WTC11 (cell line): Measurements from ENCODE around the gene FRYL. TPM values are rescaled to one million over a fixed set of nuclear protein-coding genes. Genes with fewer than 3 reads are reported as not detected.
"Not testable (repeated sequence)": the region's sequence is repeated elsewhere in the genome, so short reads cannot be mapped to it uniquely, and the experiment has no call there.

ENCODE experiments used
- ATAC-seq: fragments of 200-7000 bp; cut with Tn5 transposase; 2 replicates; pipeline ENCODE4 v1.10.0; 2021; ENCODE audit warnings: mild to moderate bottlenecking, moderate library complexity
- CTCF ChIA-PET: fragments of 300-600 bp; sonication (Branson Sonifier 250); formaldehyde crosslinking; loops from one replicate; lab custom pipeline; 2021; ENCODE audit warnings: antibody characterized with exemption; lab: Charles Lee
- POLR2A ChIA-PET: fragments of 350-600 bp; sonication (Branson Sonifier 250); formaldehyde crosslinking; loops from one replicate; lab custom pipeline; 2021; ENCODE audit warnings: antibody characterized with exemption; lab: Charles Lee
- DNase-seq: peaks from one replicate; pipeline ENCODE4 v3.0.0; 2021; ENCODE audit warnings: low spot score
- H3K27ac Mint-ChIP-seq: 2 replicates; pipeline ENCODE4 v1.8.0; 2021; ENCODE audit warnings: mixed read lengths
- H3K27me3 Mint-ChIP-seq: 2 replicates; pipeline ENCODE4 v1.8.0; 2021; ENCODE audit warnings: low read depth, mild to moderate bottlenecking, moderate library complexity, mixed read lengths
- H3K36me3 Mint-ChIP-seq: 2 replicates; pipeline ENCODE4 v1.8.0; 2021; ENCODE audit warnings: mixed read lengths
- H3K4me1 Mint-ChIP-seq: 2 replicates; pipeline ENCODE4 v1.8.0; 2022; ENCODE audit warnings: mixed read lengths
- H3K4me3 Mint-ChIP-seq: 2 replicates; pipeline ENCODE4 v1.8.0; 2021; ENCODE audit warnings: mild to moderate bottlenecking, moderate library complexity, mixed read lengths
- H3K9me3 Mint-ChIP-seq: 2 replicates; pipeline ENCODE4 v1.8.0; 2021; ENCODE audit warnings: mixed read lengths
- CDX4 ChIP-seq: fragments of 250-450 bp; sonication (Bioruptor Pico); IDR thresholded peaks from 2 replicates; pipeline ENCODE4 v1.9.0; 2021; ENCODE audit warnings: moderate library complexity, mild to moderate bottlenecking, inconsistent platforms, borderline replicate concordance
- EMX1 ChIP-seq: fragments of 250-450 bp; sonication (Bioruptor Pico); IDR thresholded peaks from 2 replicates; pipeline ENCODE4 v1.8.0; 2021; ENCODE audit warnings: mild to moderate bottlenecking
- NR2C2 ChIP-seq: sonication (generic); formaldehyde crosslinking; IDR thresholded peaks from 2 replicates; pipeline ENCODE4 v1.8.0; 2022; ENCODE audit warnings: mild to moderate bottlenecking, missing genetic modification reagents
- STAT6 ChIP-seq: sonication (generic); formaldehyde crosslinking; conservative IDR thresholded peaks from 2 replicates; pipeline ENCODE4 v1.8.1; 2023; ENCODE audit warnings: mild to moderate bottlenecking, low read depth, missing genetic modification reagents, moderate library complexity
- ZMAT4 ChIP-seq: fragments of 250-450 bp; sonication (Bioruptor Pico); IDR thresholded peaks from 2 replicates; pipeline ENCODE4 v1.9.0; 2021; ENCODE audit warnings: mild to moderate bottlenecking
- total RNA-seq: library from RNA; stranded (reverse); gene quantifications from 3 replicates; pipeline ENCODE4 v1.2.3, GENCODE V29; 2021
- TF ChIP-seq, protein P1 (sequence below): fragments of 250-450 bp; sonication (Bioruptor Pico); IDR thresholded peaks from 2 replicates; pipeline ENCODE4 v1.8.0; 2021; ENCODE audit warnings: mild to moderate bottlenecking
- TF ChIP-seq, protein P2 (sequence below): sonication (generic); formaldehyde crosslinking; IDR thresholded peaks from 2 replicates; pipeline ENCODE4 v1.8.1; 2022; ENCODE audit warnings: mild to moderate bottlenecking, moderate library complexity, missing genetic modification reagents

The FRYL gene
- total RNA-seq, 1 experiment from 2014 or later = 38.7 TPM

GRCh38 chr4:48683784-48684666 lies 96.1 kb downstream of the FRYL start:
- Mint-ChIP-seq H3K4me3 (no peak overlapping the region), H3K27me3 (no peaks in the 10 kb centered on the region), H3K36me3 (peaks cover 3% of the 10 kb centered on the region; the same call in 1 of the 2 replicates), H3K27ac (0 out of 2 replicates have a peak overlapping the region, but pooled peaks have one; percentile 77), H3K9me3 (no peaks in the 10 kb centered on the region), H3K4me1 (peaks cover 22% of the 10 kb centered on the region)
- no peak for DNase-seq
- TF ChIP-seq ZMAT4 = no peak
- TF ChIP-seq, protein P1, sequence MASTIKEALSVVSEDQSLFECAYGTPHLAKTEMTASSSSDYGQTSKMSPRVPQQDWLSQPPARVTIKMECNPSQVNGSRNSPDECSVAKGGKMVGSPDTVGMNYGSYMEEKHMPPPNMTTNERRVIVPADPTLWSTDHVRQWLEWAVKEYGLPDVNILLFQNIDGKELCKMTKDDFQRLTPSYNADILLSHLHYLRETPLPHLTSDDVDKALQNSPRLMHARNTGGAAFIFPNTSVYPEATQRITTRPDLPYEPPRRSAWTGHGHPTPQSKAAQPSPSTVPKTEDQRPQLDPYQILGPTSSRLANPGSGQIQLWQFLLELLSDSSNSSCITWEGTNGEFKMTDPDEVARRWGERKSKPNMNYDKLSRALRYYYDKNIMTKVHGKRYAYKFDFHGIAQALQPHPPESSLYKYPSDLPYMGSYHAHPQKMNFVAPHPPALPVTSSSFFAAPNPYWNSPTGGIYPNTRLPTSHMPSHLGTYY (CRISPR knock-in tag) = no peak
- POLR2A ChIA-PET = no interaction called here
- CTCF ChIA-PET = interaction anchor here (1.6 kb wide), 1 partner anchor 106 kb away, joined by 8 read pairs; no protein-coding TSS in a partner anchor
- no peak for ATAC-seq

- H3K27me3 Mint-ChIP-seq, ATAC-seq, POLR2A ChIA-PET, DNase-seq, H3K36me3 Mint-ChIP-seq, H3K9me3 Mint-ChIP-seq, CTCF ChIA-PET, H3K4me3 Mint-ChIP-seq: not testable (repeated sequence)
- Mint-ChIP-seq H3K27ac (0 out of 2 replicates have a peak overlapping the region, but pooled peaks have one; percentile 73), H3K4me1 (peaks cover 13% of the 10 kb centered on the region)
Observed at GRCh38 chr4:48682870-48683269, 97.2 kb downstream of the FRYL start.

- ChIA-PET CTCF (interaction anchor here (1.4 kb wide), 1 partner anchor 103 kb away, joined by 7 read pairs; no protein-coding TSS in a partner anchor), POLR2A (no interaction called here)
- H3K27ac Mint-ChIP-seq = peak overlapping the region; percentile 56; the same call in 1 of the 2 replicates
Observed at GRCh38 chr4:48681856-48682255, 98.2 kb downstream of the FRYL start.

More at GRCh38 chr4:48681856-48682255, 98.2 kb downstream of the FRYL start:
- peaks cover 6% of the 10 kb centered on the region; the same call in 1 of the 2 replicates for H3K4me1 Mint-ChIP-seq
- peaks cover 3% of the 10 kb centered on the region; the same call in 1 of the 2 replicates for H3K36me3 Mint-ChIP-seq
- no peaks in the 10 kb centered on the region for H3K27me3 Mint-ChIP-seq
- H3K9me3 Mint-ChIP-seq = no peaks in the 10 kb centered on the region
- ATAC-seq = no peak
- H3K4me3 Mint-ChIP-seq = no peak overlapping the region
- TF ChIP-seq STAT6 (CRISPR knock-in tag) (no peak), CDX4 (CRISPR knock-in tag) (no peak), EMX1 (CRISPR knock-in tag) (no peak), NR2C2 (CRISPR knock-in tag) (no peak)
- TF ChIP-seq, protein P2, sequence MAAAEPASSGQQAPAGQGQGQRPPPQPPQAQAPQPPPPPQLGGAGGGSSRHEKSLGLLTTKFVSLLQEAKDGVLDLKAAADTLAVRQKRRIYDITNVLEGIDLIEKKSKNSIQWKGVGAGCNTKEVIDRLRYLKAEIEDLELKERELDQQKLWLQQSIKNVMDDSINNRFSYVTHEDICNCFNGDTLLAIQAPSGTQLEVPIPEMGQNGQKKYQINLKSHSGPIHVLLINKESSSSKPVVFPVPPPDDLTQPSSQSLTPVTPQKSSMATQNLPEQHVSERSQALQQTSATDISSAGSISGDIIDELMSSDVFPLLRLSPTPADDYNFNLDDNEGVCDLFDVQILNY (CRISPR knock-in tag) = no peak
- DNase-seq = no peak
